Activated CD4-positive, CD25-positive, alpha-beta regulatory T cell treated with anti-CD3 and anti-CD28 coated beads, Interleukin-2, amount 50 U/mL, for 72 hours (primary cell): ENCODE data around the gene NNAT.
"Not testable (repeated sequence)": the region's sequence is repeated elsewhere in the genome, so short reads cannot be mapped to it uniquely, and the experiment has no call there.

Source experiments
- DNase-seq: peaks from one replicate; pipeline ENCODE4 v3.0.0; 2021

Gene NNAT

GRCh38 chr20:37524859-37525708 lies 4.0 kb downstream of the NNAT start:
- no peak for DNase-seq

- DNase-seq: no peak
These were observed 4.8 kb downstream of the NNAT start for GRCh38 chr20:37525810-37526209.

GRCh38 chr20:37526238-37526838 lies 5.3 kb downstream of the NNAT start:
- DNase-seq: no peak

- DNase-seq: no peak
These were observed 6.0 kb downstream of the NNAT start for GRCh38 chr20:37526839-37527637.

GRCh38 chr20:37527638-37528445 lies 6.8 kb downstream of the NNAT start, which contains the start of gene BLCAP:
TSS of gene BLCAP (minus strand) at chr20:37527876. CDS start at chr20:37519174, 8,702 bp downstream.
- DNase-seq: peak; percentile 93

GRCh38 chr20:37528446-37529213 lies 7.6 kb downstream of the NNAT start:
- no peak for DNase-seq

- DNase-seq: no peak
These were observed 8.3 kb downstream of the NNAT start for GRCh38 chr20:37529214-37529967.

- no peak for DNase-seq
These were observed 9.0 kb downstream of the NNAT start for GRCh38 chr20:37529968-37530600.

- no peak for DNase-seq
These were observed 9.6 kb downstream of the NNAT start for GRCh38 chr20:37530696-37531095.

- no peak for DNase-seq
These were observed 10.8 kb downstream of the NNAT start for GRCh38 chr20:37531856-37532255.

- DNase-seq: no peak
These were observed 12.2 kb downstream of the NNAT start for GRCh38 chr20:37533154-37533715.

GRCh38 chr20:37534401-37535157 lies 13.5 kb downstream of the NNAT start:
- DNase-seq: no peak

- no peak for DNase-seq
These were observed 14.5 kb downstream of the NNAT start for GRCh38 chr20:37535443-37536132.

- DNase-seq: no peak
These were observed 16.5 kb downstream of the NNAT start for GRCh38 chr20:37537505-37537904.

- no peak for DNase-seq
These were observed 17.0 kb downstream of the NNAT start for GRCh38 chr20:37538003-37538402.

- no peak for DNase-seq
These were observed 18.4 kb downstream of the NNAT start for GRCh38 chr20:37539424-37539823.

- DNase-seq: no peak
These were observed 19.0 kb downstream of the NNAT start for GRCh38 chr20:37540001-37540400.

GRCh38 chr20:37540838-37541237 lies 19.8 kb downstream of the NNAT start:
- DNase-seq: not testable (repeated sequence)

- no peak for DNase-seq
These were observed 20.3 kb downstream of the NNAT start for GRCh38 chr20:37541326-37541725.
